HEK293T (cell line): ENCODE measurements around the gene RPTOR.
"Not testable (repeated sequence)": the region's sequence is repeated elsewhere in the genome, so short reads cannot be mapped to it uniquely, and the experiment has no call there.

ENCODE experiments used
- CTCF ChIA-PET: fragments of 350-600 bp; formaldehyde crosslinking; extraction: SDS; loops from one replicate; lab custom pipeline; 2021; ENCODE audit warnings: antibody characterized with exemption, inconsistent platforms; lab: Yijun Ruan, JAX
- POLR2A ChIA-PET: fragments of 350-600 bp; formaldehyde crosslinking; extraction: SDS; loops from one replicate; lab custom pipeline; 2020; ENCODE audit warnings: antibody characterized with exemption, inconsistent platforms; lab: Yijun Ruan, JAX
- DNase-seq: peaks from one replicate; pipeline ENCODE4 v3.0.0; 2012; ENCODE audit warnings: mixed read lengths; ENCODE audit errors: extremely low spot score
- ARNT ChIP-seq: fragments of 450-650 bp; IDR thresholded peaks from 2 replicates; pipeline ENCODE4 v1.6.1; 2017; ENCODE audit warnings: mild to moderate bottlenecking
- BHLHE40 ChIP-seq: fragments of 450-650 bp; IDR thresholded peaks from 2 replicates; pipeline ENCODE4 v1.6.1; 2016; ENCODE audit warnings: mild to moderate bottlenecking, moderate library complexity, borderline replicate concordance
- CTBP1 ChIP-seq: fragments of 450-650 bp; IDR thresholded peaks from 2 replicates; pipeline ENCODE4 v1.6.1; 2016; ENCODE audit warnings: borderline replicate concordance
- ELF4 ChIP-seq: fragments of 450-650 bp; IDR thresholded peaks from 2 replicates; pipeline ENCODE4 v1.6.1; 2017; ENCODE audit warnings: antibody characterized with exemption
- FOXA1 ChIP-seq: fragments of 450-650 bp; IDR thresholded peaks from 2 replicates; pipeline ENCODE4 v1.6.1; 2016; ENCODE audit warnings: mild to moderate bottlenecking
- FOXK2 ChIP-seq: fragments of 450-650 bp; IDR thresholded peaks from 2 replicates; pipeline ENCODE4 v1.6.1; 2016; ENCODE audit warnings: mild to moderate bottlenecking
- FOXM1 ChIP-seq: fragments of 450-650 bp; IDR thresholded peaks from 2 replicates; pipeline ENCODE4 v1.6.1; 2017; ENCODE audit warnings: mild to moderate bottlenecking, borderline replicate concordance
- HDGF ChIP-seq: fragments of 450-650 bp; IDR thresholded peaks from 2 replicates; pipeline ENCODE4 v1.6.1; 2017; ENCODE audit warnings: antibody characterized with exemption, borderline replicate concordance
- L3MBTL2 ChIP-seq: fragments of 450-650 bp; conservative IDR thresholded peaks from 2 replicates; pipeline ENCODE4 v1.6.1; 2016; ENCODE audit warnings: mild to moderate bottlenecking
- LEF1 ChIP-seq: fragments of 450-650 bp; IDR thresholded peaks from 2 replicates; pipeline ENCODE4 v1.6.1; 2017; ENCODE audit warnings: mild to moderate bottlenecking, borderline replicate concordance
- NFRKB ChIP-seq: fragments of 450-650 bp; IDR thresholded peaks from 2 replicates; pipeline ENCODE4 v1.6.1; 2016; ENCODE audit warnings: mild to moderate bottlenecking, moderate library complexity
- PKNOX1 ChIP-seq: fragments of 450-650 bp; IDR thresholded peaks from 2 replicates; pipeline ENCODE4 v1.6.1; 2016
- SP1 ChIP-seq: fragments of 450-650 bp; IDR thresholded peaks from 2 replicates; pipeline ENCODE4 v1.6.1; 2017
- SUZ12 ChIP-seq: fragments of 450-650 bp; IDR thresholded peaks from 2 replicates; pipeline ENCODE4 v1.6.1; 2016; ENCODE audit warnings: mild to moderate bottlenecking
- TARDBP ChIP-seq: fragments of 450-650 bp; IDR thresholded peaks from 2 replicates; pipeline ENCODE4 v1.6.1; 2016
- ZNF384 ChIP-seq: fragments of 450-650 bp; IDR thresholded peaks from 2 replicates; pipeline ENCODE4 v1.6.1; 2016

RPTOR gene

GRCh38 chr17:80503921-80504320 lies 40.7 kb upstream of the RPTOR start:
- no peak for DNase-seq
- ChIA-PET CTCF (no interaction called here), POLR2A (no interaction called here)
- TF ChIP-seq FOXK2 (no peak), CTBP1 (no peak), PKNOX1 (no peak), SUZ12 (no peak), FOXA1 (no peak), BHLHE40 (no peak), LEF1 (no peak), HDGF (no peak)

- POLR2A ChIA-PET, result no interaction called here
- no peak for DNase-seq
- TF ChIP-seq CTBP1 (no peak), NFRKB (no peak), L3MBTL2 (no peak), HDGF (no peak), FOXM1 (no peak), ARNT (no peak), ELF4 (no peak)
- CTCF ChIA-PET, result interaction anchor here (0.6 kb wide), 1 partner anchor 8 kb away, joined by 3 read pairs; no protein-coding TSS in a partner anchor
Measured at GRCh38 chr17:80504686-80505413, 39.8 kb upstream of the RPTOR start.

- CTCF ChIA-PET, DNase-seq, POLR2A ChIA-PET: not testable (repeated sequence)
Measured at GRCh38 chr17:80507177-80507576, 37.5 kb upstream of the RPTOR start.

- TF ChIP-seq PKNOX1 (no peak), L3MBTL2 (no peak), FOXA1 (no peak), SP1 (no peak), LEF1 (no peak), BHLHE40 (no peak), NFRKB (no peak), SUZ12 (no peak), ARNT (no peak), TARDBP (no peak), FOXK2 (no peak)
- ChIA-PET POLR2A (interaction anchor here (1.4 kb wide), 1 partner anchor 53 kb away, joined by 4 read pairs; no protein-coding TSS in a partner anchor), CTCF (no interaction called here)
- DNase-seq, result no peak
Measured at GRCh38 chr17:80507965-80508364, 36.7 kb upstream of the RPTOR start.

- DNase-seq, result no peak
- no peak for TF ChIP-seq ARNT
- ChIA-PET CTCF (interaction anchor here (0.6 kb wide), 1 partner anchor 1643 kb away, joined by 3 read pairs; no protein-coding TSS in a partner anchor), POLR2A (no interaction called here)
Measured at GRCh38 chr17:80509311-80509710, 35.3 kb upstream of the RPTOR start.

GRCh38 chr17:80510132-80510531 lies 34.5 kb upstream of the RPTOR start:
- POLR2A ChIA-PET, result no interaction called here
- CTCF ChIA-PET, result interaction anchor here (0.6 kb wide), 1 partner anchor 1644 kb away, joined by 3 read pairs; no protein-coding TSS in a partner anchor
- no peak for TF ChIP-seq ELF4
- no peak for TF ChIP-seq HDGF
- TF ChIP-seq FOXK2, result no peak
- TF ChIP-seq LEF1, result no peak
- TF ChIP-seq ARNT, result no peak
- no peak for TF ChIP-seq BHLHE40
- no peak for TF ChIP-seq SP1
- TF ChIP-seq L3MBTL2, result no peak
- TF ChIP-seq SUZ12, result no peak
- no peak for TF ChIP-seq FOXA1
- TF ChIP-seq FOXM1, result no peak
- TF ChIP-seq PKNOX1, result no peak
- TF ChIP-seq ZNF384, result no peak
- TF ChIP-seq CTBP1, result no peak
- TF ChIP-seq TARDBP, result no peak
- no peak for TF ChIP-seq NFRKB
- no peak for DNase-seq

- ChIA-PET CTCF (no interaction called here), POLR2A (no interaction called here)
- TF ChIP-seq LEF1, result no peak
- no peak for DNase-seq
Measured at GRCh38 chr17:80510772-80511171, 33.9 kb upstream of the RPTOR start.
